Ectodermal cell (in vitro differentiated cells): ENCODE data around the gene SLC9A3.

Experiments
- H3K27ac ChIP-seq: 2 replicates; pipeline ENCODE4 v1.7.0; 2013; ENCODE audit warnings: mild to moderate bottlenecking, low read depth, low read length; ENCODE audit not compliant: insufficient read depth, poor library complexity, severe bottlenecking
- H3K27me3 ChIP-seq: 2 replicates; pipeline ENCODE4 v1.7.0; 2013; ENCODE audit warnings: mild to moderate bottlenecking, low read length; ENCODE audit not compliant: insufficient read depth, control insufficient read depth, poor library complexity, severe bottlenecking
- H3K36me3 ChIP-seq: one replicate; pipeline ENCODE4 v1.7.0; 2013; ENCODE audit warnings: low read length; ENCODE audit not compliant: control insufficient read depth, insufficient read depth
- H3K4me1 ChIP-seq: one replicate; pipeline ENCODE4 v1.7.0; 2013; ENCODE audit warnings: low read length; ENCODE audit not compliant: control insufficient read depth, insufficient read depth
- H3K4me3 ChIP-seq: 2 replicates; pipeline ENCODE4 v1.7.0; 2013; ENCODE audit warnings: low read depth, low read length, control low read depth; ENCODE audit not compliant: insufficient read depth
- H3K9me3 ChIP-seq: 2 replicates; pipeline ENCODE4 v1.7.0; 2013; ENCODE audit warnings: mild to moderate bottlenecking, low read length, moderate library complexity; ENCODE audit not compliant: control insufficient read depth
- WGBS, 2 experiments: methylation state at CpG; one replicate each; pipeline ENCODE4 v1.1.7; 2013; ENCODE audit warnings: missing lambda C conversion rate in 2 of 2; 5-methylcytosine and 5-hydroxymethylcytosine counted together

The SLC9A3 gene

DNA sequence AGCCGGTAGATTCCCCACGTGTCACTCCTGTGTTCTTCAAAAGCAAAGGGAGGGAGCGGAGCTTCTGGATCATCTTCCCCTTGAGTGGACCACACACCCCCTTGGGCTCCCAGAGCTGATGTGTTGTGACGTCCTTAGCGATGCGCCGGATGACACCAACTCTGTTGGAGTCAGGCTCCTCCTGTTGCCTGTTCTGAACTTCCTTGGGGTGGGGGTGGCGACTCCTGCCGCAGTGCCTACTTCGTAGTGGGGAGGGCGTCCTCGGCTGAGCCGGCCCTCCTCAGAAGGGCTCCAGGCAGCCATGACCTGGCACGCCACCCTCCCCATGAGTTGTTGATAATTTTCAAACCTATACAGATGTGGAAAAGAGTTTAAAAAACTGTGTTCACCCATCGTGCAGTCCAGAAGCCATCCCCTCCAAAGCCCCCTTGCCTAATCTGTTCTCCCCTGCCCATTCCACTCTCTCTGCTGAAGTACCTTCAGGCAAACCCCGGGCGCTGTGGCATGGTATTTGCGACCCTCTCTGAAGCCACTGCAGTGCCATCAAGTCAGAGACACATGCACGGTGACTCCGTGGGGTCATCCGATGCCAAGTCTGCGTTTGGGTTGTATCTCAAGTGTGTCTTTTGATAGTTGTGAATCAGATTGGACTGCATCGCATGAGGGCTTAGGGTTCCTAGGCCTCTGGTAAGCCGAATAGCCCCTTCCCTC lies 64.5 kb downstream of the SLC9A3 start:
- Histone ChIP-seq H3K9me3 (no peaks in the 10 kb centered on the region), H3K27me3 (no peaks in the 10 kb centered on the region), H3K27ac (no peak overlapping the region), H3K4me1 (no peaks in the 10 kb centered on the region), H3K4me3 (no peak overlapping the region), H3K36me3 (peaks cover 30% of the 10 kb centered on the region)
- WGBS, 2 experiments, result 96% methylated on average over 24 of the region's 24 CpGs

DNA sequence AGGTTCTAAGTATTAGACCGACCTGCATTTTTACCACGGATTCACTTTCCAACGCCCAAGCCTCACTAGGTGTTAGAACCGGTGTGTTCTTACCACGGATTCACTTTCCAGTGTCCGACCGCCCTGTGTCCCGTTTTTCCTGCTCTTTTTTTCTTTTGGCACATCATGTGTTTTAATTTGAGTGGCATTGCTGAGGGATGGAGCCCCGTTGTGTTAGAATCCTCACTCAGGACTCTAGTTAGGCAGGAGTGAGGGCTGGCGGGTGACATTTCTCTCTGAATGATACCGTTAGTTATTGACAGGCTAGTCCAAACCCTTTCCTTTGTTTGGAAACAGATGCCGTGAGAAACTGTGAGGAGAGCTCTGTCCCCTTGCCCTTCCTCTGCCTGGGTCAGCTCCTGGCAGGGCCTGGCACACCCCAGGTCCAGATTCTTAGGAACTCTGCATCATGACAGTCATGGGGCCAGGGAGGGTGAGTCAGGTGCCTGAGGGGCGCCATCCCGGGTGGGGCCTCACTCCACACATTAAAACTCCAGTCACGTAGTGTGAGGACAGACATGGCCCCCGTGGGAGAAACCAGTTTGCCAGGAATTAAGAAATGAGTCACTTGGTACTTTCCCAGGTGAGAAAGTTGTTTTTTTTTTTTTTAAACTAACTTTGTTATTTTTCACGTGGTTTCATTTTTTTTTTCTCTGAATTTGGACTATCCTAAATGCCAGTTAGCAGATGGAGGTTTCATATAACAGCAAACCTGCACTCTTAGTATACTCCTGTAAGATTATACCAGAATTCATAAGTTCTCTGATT lies 65.5 kb downstream of the SLC9A3 start:
- no peak overlapping the region for H3K27ac ChIP-seq
- WGBS, 2 experiments, result 91 to 93% methylated on average over 16 to 17 of the region's 17 CpGs
- H3K36me3 ChIP-seq, result peaks cover 33% of the 10 kb centered on the region
- no peaks in the 10 kb centered on the region for H3K9me3 ChIP-seq
- no peak overlapping the region for H3K4me3 ChIP-seq
- H3K4me1 ChIP-seq, result no peaks in the 10 kb centered on the region
- H3K27me3 ChIP-seq, result no peaks in the 10 kb centered on the region

- no peak overlapping the region for H3K4me3 ChIP-seq
- H3K27ac ChIP-seq, result no peak overlapping the region
- WGBS, 2 experiments, result 95 to 96% methylated on average over 19 of the region's 19 CpGs
- no peaks in the 10 kb centered on the region for H3K9me3 ChIP-seq
- peaks cover 41% of the 10 kb centered on the region for H3K36me3 ChIP-seq
- H3K4me1 ChIP-seq, result no peaks in the 10 kb centered on the region
- no peaks in the 10 kb centered on the region for H3K27me3 ChIP-seq
Observed at GRCh38 chr5:457195-457961, 66.9 kb downstream of the SLC9A3 start.

GRCh38 chr5:456351-457194 lies 67.7 kb downstream of the SLC9A3 start:
- H3K4me3 ChIP-seq, result no peak overlapping the region
- WGBS, 2 experiments, result 94 to 95% methylated on average over 28 of the region's 28 CpGs
- H3K27ac ChIP-seq, result no peak overlapping the region
- no peaks in the 10 kb centered on the region for H3K9me3 ChIP-seq
- peaks cover 39% of the 10 kb centered on the region for H3K36me3 ChIP-seq
- H3K4me1 ChIP-seq, result no peaks in the 10 kb centered on the region
- H3K27me3 ChIP-seq, result no peaks in the 10 kb centered on the region

- peaks cover 43% of the 10 kb centered on the region for H3K36me3 ChIP-seq
Observed at GRCh38 chr5:455806-456205, 68.4 kb downstream of the SLC9A3 start.

GRCh38 chr5:454936-455335 lies 69.3 kb downstream of the SLC9A3 start:
- Histone ChIP-seq H3K4me1 (no peaks in the 10 kb centered on the region), H3K9me3 (no peaks in the 10 kb centered on the region), H3K36me3 (peaks cover 37% of the 10 kb centered on the region), H3K27me3 (no peaks in the 10 kb centered on the region), H3K4me3 (no peak overlapping the region), H3K27ac (no peak overlapping the region)
- 77 to 80% methylated on average over 11 of the region's 11 CpGs for WGBS, 2 experiments

More at GRCh38 chr5:455806-456205, 68.4 kb downstream of the SLC9A3 start:
- no peaks in the 10 kb centered on the region for H3K9me3 ChIP-seq
- WGBS, 2 experiments, result 94 to 97% methylated on average over 11 of the region's 11 CpGs
- H3K4me1 ChIP-seq, result no peaks in the 10 kb centered on the region
- no peak overlapping the region for H3K27ac ChIP-seq
- H3K27me3 ChIP-seq, result no peaks in the 10 kb centered on the region
- H3K4me3 ChIP-seq, result no peak overlapping the region

DNA sequence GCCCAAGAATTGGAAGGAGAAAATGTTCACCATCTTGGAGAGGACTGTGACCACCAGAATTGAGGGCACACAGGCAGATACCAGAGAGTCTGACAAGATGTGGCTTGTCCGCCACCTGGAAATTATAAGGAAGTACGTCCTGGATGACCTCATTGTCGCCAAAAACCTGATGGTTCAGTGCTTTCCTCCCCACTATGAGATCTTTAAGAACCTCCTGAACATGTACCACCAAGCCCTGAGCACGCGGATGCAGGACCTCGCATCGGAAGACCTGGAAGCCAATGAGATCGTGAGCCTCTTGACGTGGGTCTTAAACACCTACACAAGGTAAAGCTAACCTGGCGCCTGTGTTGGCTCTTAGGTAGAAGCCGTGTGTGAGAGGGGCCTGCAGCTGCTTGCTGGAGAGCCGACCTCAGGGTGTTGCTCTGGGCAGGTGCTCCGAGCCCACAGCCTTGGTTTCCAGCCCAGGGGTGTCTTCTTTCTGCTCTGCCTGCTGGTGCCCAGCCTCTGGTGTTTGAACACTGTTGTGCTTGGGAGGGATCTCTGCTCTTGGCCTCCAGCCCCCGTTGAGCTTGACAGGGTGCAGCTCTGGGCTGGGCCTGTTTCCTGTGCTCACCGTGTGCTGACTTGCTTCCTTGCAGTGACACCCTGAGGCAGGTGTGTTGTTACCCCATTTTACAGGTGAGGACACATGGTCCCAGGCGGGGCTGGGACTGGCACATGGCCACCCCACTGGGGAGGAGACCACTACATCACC lies 70.3 kb downstream of the SLC9A3 start:
- peaks cover 36% of the 10 kb centered on the region for H3K36me3 ChIP-seq
- H3K27me3 ChIP-seq, result no peaks in the 10 kb centered on the region
- no peak overlapping the region for H3K4me3 ChIP-seq
- no peak overlapping the region for H3K27ac ChIP-seq
- WGBS, 2 experiments, result 93 to 94% methylated on average over 16 of the region's 16 CpGs
- H3K4me1 ChIP-seq, result no peaks in the 10 kb centered on the region
- H3K9me3 ChIP-seq, result no peaks in the 10 kb centered on the region

- Histone ChIP-seq H3K9me3 (no peaks in the 10 kb centered on the region), H3K27me3 (no peaks in the 10 kb centered on the region), H3K27ac (no peak overlapping the region), H3K4me1 (no peaks in the 10 kb centered on the region), H3K4me3 (no peak overlapping the region), H3K36me3 (peaks cover 38% of the 10 kb centered on the region)
- WGBS, 2 experiments, result 96 to 98% methylated on average over 17 of the region's 17 CpGs
Observed at GRCh38 chr5:452978-453710, 71.1 kb downstream of the SLC9A3 start.
